H1 (cell line): ENCODE measurements around the gene ZBTB20. TPM values are rescaled to one million over a fixed set of nuclear protein-coding genes. Genes with fewer than 3 reads are reported as not detected.

Experiments
- CTCF ChIA-PET: fragments of 300-600 bp; sonication (Branson Sonifier 250); formaldehyde crosslinking; loops from one replicate; lab custom pipeline; 2021; ENCODE audit not compliant: partially characterized antibody; lab: Charles Lee
- POLR2A ChIA-PET: fragments of 300-600 bp; sonication (Branson Sonifier 250); formaldehyde crosslinking; loops from one replicate; lab custom pipeline; 2021; ENCODE audit warnings: inconsistent platforms; ENCODE audit not compliant: partially characterized antibody; lab: Charles Lee
- DNase-seq, 2 experiments: peaks; one replicate each; pipeline versions ENCODE4 v3.0.0 to v3.0.0-alpha.2; 2010 to 2022; ENCODE audit warnings: low spot score in 2 of 2, low read depth in 1 of 2, mixed read lengths in 1 of 2
- FAIRE-seq: peaks from 2 replicates; lab custom pipeline; 2011; peaks lifted over from hg19 to GRCh38; lab: Jason Lieb, UNC
- H2AFZ ChIP-seq: 2 replicates; pipeline ENCODE4 v1.8.1; 2012; ENCODE audit warnings: low read length, inconsistent platforms
- H2AK5ac ChIP-seq: 2 replicates; pipeline ENCODE4 v1.6.1; 2013; ENCODE audit warnings: low read depth, low read length
- H2BK120ac ChIP-seq: replicated peaks from 2 replicates; pipeline ENCODE3; 2013; ENCODE audit warnings: low read depth, low read length, inconsistent platforms
- H2BK12ac ChIP-seq: 2 replicates; pipeline ENCODE4 v1.6.1; 2013; ENCODE audit warnings: low read depth, low read length
- H2BK15ac ChIP-seq: 2 replicates; pipeline ENCODE4 v1.6.1; 2013; ENCODE audit warnings: low read length
- H2BK20ac ChIP-seq: 2 replicates; pipeline ENCODE4 v1.6.1; 2013; ENCODE audit warnings: low read length
- H2BK5ac ChIP-seq: 2 replicates; pipeline ENCODE4 v1.6.1; 2013; ENCODE audit warnings: low read depth, low read length
- H3K14ac ChIP-seq: 2 replicates; pipeline ENCODE4 v1.6.1; 2013; ENCODE audit warnings: inconsistent platforms; ENCODE audit not compliant: insufficient read length
- H3K18ac ChIP-seq: 2 replicates; pipeline ENCODE4 v1.6.1; 2013; ENCODE audit warnings: low read length; ENCODE audit errors: extremely low read depth
- H3K23ac ChIP-seq: 2 replicates; pipeline ENCODE4 v1.6.1; 2013; ENCODE audit warnings: inconsistent platforms; ENCODE audit not compliant: insufficient read length
- H3K23me2 ChIP-seq: 2 replicates; pipeline ENCODE4 v1.6.1; 2013; ENCODE audit warnings: low read depth, low read length
- H3K27ac ChIP-seq: 2 replicates; pipeline ENCODE4 v1.6.1; 2011; ENCODE audit warnings: low read depth, low read length, inconsistent platforms
- H3K27me3 ChIP-seq, 4 experiments: replicated peaks in 1 of 4; 1 replicate in 1 of 4; 2 replicates in 3 of 4; pipeline versions ENCODE4 v1.6.1 to v1.8.1; 2011 to 2013; ENCODE audit warnings: low read length in 3 of 4, mild to moderate bottlenecking in 3 of 4, inconsistent platforms in 2 of 4, mixed read lengths in 2 of 4, moderate library complexity in 1 of 4; ENCODE audit not compliant: control insufficient read depth in 3 of 4, insufficient read depth in 3 of 4; ENCODE audit errors: extremely low read depth in 1 of 4
- H3K36me3 ChIP-seq, 4 experiments: 2 replicates each; pipeline versions ENCODE4 v1.6.1 to v1.8.1; 2011 to 2013; ENCODE audit warnings: mild to moderate bottlenecking in 4 of 4, low read length in 3 of 4, moderate library complexity in 2 of 4, control low read depth in 1 of 4, inconsistent platforms in 1 of 4; ENCODE audit not compliant: insufficient read depth in 4 of 4, control insufficient read depth in 2 of 4
- H3K4ac ChIP-seq: replicated peaks from 2 replicates; pipeline ENCODE3; 2013; ENCODE audit warnings: low read length, low read depth, mixed read lengths, inconsistent platforms; ENCODE audit not compliant: insufficient read length
- H3K4me1 ChIP-seq, 4 experiments: replicated peaks in 1 of 4; 1 replicate in 1 of 4; 2 replicates in 3 of 4; pipeline versions ENCODE4 v1.6.1 to v1.8.1; 2011 to 2013; ENCODE audit warnings: low read length in 3 of 4, inconsistent platforms in 2 of 4, mixed read lengths in 1 of 4; ENCODE audit not compliant: insufficient read depth in 4 of 4, control insufficient read depth in 3 of 4
- H3K4me2 ChIP-seq, 2 experiments: 2 replicates each; pipeline versions ENCODE4 v1.6.1 to v1.8.1; 2011 to 2013; ENCODE audit warnings: low read depth in 2 of 2, low read length in 2 of 2, control low read depth in 1 of 2, inconsistent platforms in 1 of 2, mild to moderate bottlenecking in 1 of 2; ENCODE audit not compliant: insufficient read depth in 1 of 2
- H3K4me3 ChIP-seq, 4 experiments: fragments of 200-600, 300-600 bp in 1 of 4; sonication (generic), shearing (Covaris generic), sonication (Bioruptor Twin) in 1 of 4; 2 replicates each; pipeline versions ENCODE4 v1.5.1 to v1.8.1; 2011 to 2016; ENCODE audit warnings: low read length in 4 of 4, low read depth in 3 of 4, control low read depth in 2 of 4, inconsistent platforms in 2 of 4, mild to moderate bottlenecking in 2 of 4, mixed read lengths in 1 of 4, moderate library complexity in 1 of 4; ENCODE audit not compliant: insufficient read depth in 2 of 4; ENCODE audit errors: extremely low read depth in 1 of 4
- H3K56ac ChIP-seq: replicated peaks from 2 replicates; pipeline ENCODE3; 2013; ENCODE audit warnings: low read depth, mild to moderate bottlenecking, mixed read lengths, low read length, inconsistent platforms; ENCODE audit not compliant: insufficient read length
- H3K79me1 ChIP-seq: 2 replicates; pipeline ENCODE4 v1.6.1; 2013; ENCODE audit warnings: low read depth, low read length, control low read depth
- H3K79me2 ChIP-seq, 2 experiments: 2 replicates each; pipeline versions ENCODE4 v1.6.1 to v1.8.1; 2012 to 2013; ENCODE audit warnings: low read length in 2 of 2, mild to moderate bottlenecking in 2 of 2, inconsistent platforms in 1 of 2; ENCODE audit not compliant: insufficient read depth in 2 of 2, control insufficient read depth in 1 of 2
- H3K9ac ChIP-seq, 4 experiments: replicated peaks in 1 of 4; 1 replicate in 1 of 4; 2 replicates in 3 of 4; pipeline versions ENCODE4 v1.6.1 to v1.8.1; 2011 to 2013; ENCODE audit warnings: low read depth in 3 of 4, low read length in 3 of 4, control low read depth in 2 of 4, mild to moderate bottlenecking in 2 of 4, moderate library complexity in 2 of 4, inconsistent platforms in 1 of 4; ENCODE audit errors: extremely low read depth in 1 of 4
- H3K9me3 ChIP-seq, 2 experiments: 2 replicates each; pipeline versions ENCODE4 v1.6.1 to v1.8.1; 2012 to 2013; ENCODE audit warnings: mild to moderate bottlenecking in 2 of 2, moderate library complexity in 2 of 2, control low read depth in 1 of 2, inconsistent platforms in 1 of 2, low read depth in 1 of 2, low read length in 1 of 2, mixed read lengths in 1 of 2; ENCODE audit not compliant: insufficient read depth in 2 of 2
- H4K20me1 ChIP-seq, 2 experiments: replicated peaks in 1 of 2; 2 replicates each; pipeline versions ENCODE3 to v1.8.1; 2011 to 2013; ENCODE audit warnings: inconsistent platforms in 2 of 2, low read length in 2 of 2, mild to moderate bottlenecking in 1 of 2; ENCODE audit not compliant: insufficient read depth in 2 of 2, control insufficient read depth in 1 of 2
- H4K5ac ChIP-seq: 2 replicates; pipeline ENCODE4 v1.6.1; 2013; ENCODE audit warnings: low read length, low read depth, mixed read lengths, inconsistent platforms; ENCODE audit not compliant: insufficient read length
- H4K8ac ChIP-seq: 2 replicates; pipeline ENCODE4 v1.8.0; 2013; ENCODE audit warnings: mild to moderate bottlenecking, moderate library complexity, low read length, inconsistent platforms; ENCODE audit not compliant: insufficient read depth; ENCODE audit errors: extremely low read depth
- H4K91ac ChIP-seq: replicated peaks from 2 replicates; pipeline ENCODE3; 2013; ENCODE audit warnings: low read length, mixed read lengths, inconsistent platforms; ENCODE audit not compliant: insufficient read length
- ATF3 ChIP-seq: IDR thresholded peaks from 2 replicates; pipeline ENCODE4 v1.6.1; 2011; ENCODE audit warnings: low read depth, mild to moderate bottlenecking, low read length; ENCODE audit not compliant: insufficient read depth
- CHD1 ChIP-seq: IDR thresholded peaks from 2 replicates; pipeline ENCODE4 v1.6.1; 2012; ENCODE audit warnings: low read depth, low read length, improper control_type of control experiment
- EGR1 ChIP-seq: IDR thresholded peaks from 2 replicates; pipeline ENCODE4 v1.6.1; 2011; ENCODE audit warnings: low read depth, low read length, borderline replicate concordance
- JUND ChIP-seq: IDR thresholded peaks from 2 replicates; pipeline ENCODE4 v1.6.1; 2011; ENCODE audit warnings: mild to moderate bottlenecking, improper control_type of control experiment, low read length
- RFX5 ChIP-seq: IDR thresholded peaks from 2 replicates; pipeline ENCODE4 v1.6.1; 2011; ENCODE audit warnings: low read depth, low read length, improper control_type of control experiment, borderline replicate concordance
- SIX5 ChIP-seq: IDR thresholded peaks from 2 replicates; pipeline ENCODE4 v1.6.1; 2011; ENCODE audit warnings: mild to moderate bottlenecking, low read depth, low read length
- SRF ChIP-seq: IDR thresholded peaks from 2 replicates; pipeline ENCODE4 v1.6.1; 2011; ENCODE audit warnings: mild to moderate bottlenecking, low read depth, low read length, moderate library complexity
- SUZ12 ChIP-seq: fragments of 200-600 bp; sonication (generic); IDR thresholded peaks from 2 replicates; pipeline ENCODE4 v1.6.1; 2012; ENCODE audit warnings: mild to moderate bottlenecking, inconsistent platforms, low read length, moderate library complexity, mixed read lengths
- polyA plus RNA-seq, 7 experiments: library from polyadenylated mRNA; depleted of rRNA in 3 of 7; stranded (reverse) in 5 of 7; unstranded in 2 of 7; fragments of >200 nt in 5 of 7; fragments of 200-250 nt in 2 of 7; gene quantifications; 1 replicate in 5 of 7; 2 replicates in 1 of 7; 4 replicates in 1 of 7; pipeline versions ENCODE4 v1.2.1 to v1.2.3, GENCODE V29; 2011 to 2013; ENCODE audit warnings: missing spikeins in 2 of 7, mixed read lengths in 2 of 7
- total RNA-seq: library from RNA; stranded (reverse); fragmentation: NEBNext Ultra II Directional; extraction: Animal tissue kit (Norgen Biotek cat#: 25700); gene quantifications from 2 replicates; pipeline ENCODE4 v1.2.1, GENCODE V29; 2021

ZBTB20 gene
- total and polyA plus RNA-seq, 2 of the 8 experiments (the other 6 are each of a cell fraction or from before 2014, with no cell fraction given): 0.35 to 1.3 TPM

GRCh38 chr3:114476511-114476910, 670.6 kb downstream of the ZBTB20 start:
- TF ChIP-seq JUND (no peak), SUZ12 (no peak), ATF3 (no peak), SRF (no peak), RFX5 (no peak), SIX5 (no peak), CHD1 (no peak), EGR1 (no peak)
- H3K79me1 ChIP-seq: no peaks in the 10 kb centered on the region
- CTCF ChIA-PET: no interaction called here
- no peak overlapping the region for H2AFZ ChIP-seq
- no peak overlapping the region for H3K4me2 ChIP-seq
- no peak overlapping the region for H2BK12ac ChIP-seq
- POLR2A ChIA-PET: no interaction called here
- no peak overlapping the region for H3K4ac ChIP-seq
- H4K8ac ChIP-seq: no peak overlapping the region
- no peaks in the 10 kb centered on the region for H3K36me3 ChIP-seq
- no peak overlapping the region for H4K91ac ChIP-seq
- H4K5ac ChIP-seq: no peak overlapping the region
- no peaks in the 10 kb centered on the region for H3K79me2 ChIP-seq
- H3K18ac ChIP-seq: no peak overlapping the region
- H2BK15ac ChIP-seq: no peak overlapping the region
- no peak overlapping the region for H2BK120ac ChIP-seq
- H3K4me1 ChIP-seq: no peaks in the 10 kb centered on the region
- no peak for FAIRE-seq
- no peak overlapping the region for H3K27ac ChIP-seq
- H3K4me3 ChIP-seq: no peak overlapping the region
- H3K9ac ChIP-seq: no peak overlapping the region
- H4K20me1 ChIP-seq: peaks cover 0 to 1% of the 10 kb centered on the region in 2 experiments
- no peak overlapping the region for H2BK20ac ChIP-seq
- no peak overlapping the region for H3K56ac ChIP-seq
- H3K9me3 ChIP-seq: no peaks in the 10 kb centered on the region
- H3K23me2 ChIP-seq: no peaks in the 10 kb centered on the region; the same call in 1 of the 2 replicates
- no peak for DNase-seq
- H3K23ac ChIP-seq: no peak overlapping the region
- no peak overlapping the region for H2AK5ac ChIP-seq
- H3K27me3 ChIP-seq: no peaks in the 10 kb centered on the region
- no peak overlapping the region for H2BK5ac ChIP-seq
- H3K14ac ChIP-seq: no peak overlapping the region
